PC-3 (cell line): ENCODE results near the gene UBR4. TPM values are rescaled to one million over a fixed set of nuclear protein-coding genes. Genes with fewer than 3 reads are reported as not detected.

Experiments used
- ATAC-seq: fragments of 200-7000 bp; cut with Tn5 transposase; 2 replicates; pipeline ENCODE4 v1.9.1; 2020; ENCODE audit warnings: mild to moderate bottlenecking, moderate library complexity
- BruUV-seq: library from RNA; stranded (reverse); fragments of 400-500 nt; replicated peaks from 2 replicates; lab custom pipeline; 2021; lab: Mats Ljungman, UMichigan
- CTCF ChIA-PET: fragments of 300-600 bp; sonication (Branson Sonifier 250); formaldehyde crosslinking; loops from one replicate; lab custom pipeline; 2022; ENCODE audit warnings: antibody characterized with exemption; lab: Charles Lee
- POLR2A ChIA-PET: fragments of 300-600 bp; sonication (Branson Sonifier 250); formaldehyde crosslinking; loops from one replicate; lab custom pipeline; 2022; ENCODE audit warnings: antibody characterized with exemption; ENCODE audit not compliant: unreplicated experiment; lab: Charles Lee
- DNase-seq: peaks from one replicate; pipeline ENCODE4 v3.0.0-alpha.2; 2015
- H2AFZ ChIP-seq: fragments of 300-600 bp; sonication (generic); 2 replicates; pipeline ENCODE4 v1.6.0; 2016; ENCODE audit warnings: antibody characterized with exemption, low read length
- H3F3A ChIP-seq: fragments of 300-600 bp; sonication (generic); one replicate; pipeline ENCODE4 v1.6.0; 2017; ENCODE audit warnings: antibody characterized with exemption, low read length, control low read depth, mild to moderate bottlenecking; ENCODE audit not compliant: unreplicated experiment
- H3K27ac ChIP-seq: fragments of 300-600 bp; sonication (generic); 2 replicates; pipeline ENCODE4 v1.5.1; 2016; ENCODE audit warnings: mild to moderate bottlenecking, low read length
- H3K27me3 ChIP-seq: fragments of 300-600 bp; sonication (generic); 2 replicates; pipeline ENCODE4 v1.6.1; 2016; ENCODE audit warnings: low read length, mixed read lengths
- H3K36me3 ChIP-seq: fragments of 300-600 bp; sonication (generic); 2 replicates; pipeline ENCODE4 v1.6.1; 2016; ENCODE audit warnings: low read depth, mixed run types, low read length, mixed read lengths
- H3K4me1 ChIP-seq: fragments of 300-600 bp; sonication (generic); 2 replicates; pipeline ENCODE4 v1.5.1; 2016; ENCODE audit warnings: low read length; ENCODE audit not compliant: insufficient read depth
- H3K4me2 ChIP-seq: fragments of 300-600 bp; sonication (generic); 2 replicates; pipeline ENCODE4 v1.6.0; 2016; ENCODE audit warnings: low read length
- H3K4me3 ChIP-seq: fragments of 300-600 bp; sonication (generic); 2 replicates; pipeline ENCODE4 v1.5.1; 2016; ENCODE audit warnings: mild to moderate bottlenecking, low read length, mixed read lengths
- H3K79me2 ChIP-seq: fragments of 300-600 bp; sonication (generic); 2 replicates; pipeline ENCODE4 v1.6.1; 2017; ENCODE audit warnings: low read length, mixed read lengths
- H3K9ac ChIP-seq: fragments of 300-600 bp; sonication (generic); 2 replicates; pipeline ENCODE4 v1.6.0; 2016; ENCODE audit warnings: mild to moderate bottlenecking, low read length
- H3K9me2 ChIP-seq: fragments of 300-600 bp; sonication (generic); replicated peaks from 2 replicates; pipeline ENCODE4 v1.6.1; 2016; ENCODE audit warnings: mixed run types, low read length, mixed read lengths
- H3K9me3 ChIP-seq: fragments of 300-600 bp; sonication (generic); 2 replicates; pipeline ENCODE4 v1.6.1; 2016; ENCODE audit warnings: low read length, mixed read lengths
- H4K20me1 ChIP-seq: fragments of 300-600 bp; sonication (generic); 2 replicates; pipeline ENCODE4 v1.6.1; 2016; ENCODE audit warnings: low read length, mixed read lengths
- EZH2 ChIP-seq: fragments of 300-600 bp; sonication (generic); IDR thresholded peaks from one replicate; pipeline ENCODE4 v1.6.1; 2017; ENCODE audit warnings: antibody characterized with exemption, mild to moderate bottlenecking, low read length; ENCODE audit not compliant: unreplicated experiment
- EZH2phosphoT487 ChIP-seq: fragments of 300-600 bp; sonication (generic); IDR thresholded peaks from 2 replicates; pipeline ENCODE4 v1.6.1; 2018; ENCODE audit warnings: mild to moderate bottlenecking, antibody characterized with exemption, low read length, borderline replicate concordance
- intact Hi-C: fragments of 100-400 bp; cut with micrococcal nuclease; formaldehyde crosslinking; loops from 2 replicates; pipeline ENCODE4 v1.9.0; 2023
- total RNA-seq: library from RNA; depleted of rRNA; stranded (reverse); fragments of >200 nt; gene quantifications from 2 replicates; pipeline ENCODE4 v1.2.3, GENCODE V29; 2014
- TF ChIP-seq, protein P1 (sequence below): fragments of 300-600 bp; sonication (generic); conservative IDR thresholded peaks from 2 replicates; pipeline ENCODE4 v1.5.1; 2017; ENCODE audit warnings: antibody characterized with exemption, low read depth, mild to moderate bottlenecking, low read length

The UBR4 gene
- total RNA-seq, 1 experiment from 2014 or later: 141 TPM

DNA sequence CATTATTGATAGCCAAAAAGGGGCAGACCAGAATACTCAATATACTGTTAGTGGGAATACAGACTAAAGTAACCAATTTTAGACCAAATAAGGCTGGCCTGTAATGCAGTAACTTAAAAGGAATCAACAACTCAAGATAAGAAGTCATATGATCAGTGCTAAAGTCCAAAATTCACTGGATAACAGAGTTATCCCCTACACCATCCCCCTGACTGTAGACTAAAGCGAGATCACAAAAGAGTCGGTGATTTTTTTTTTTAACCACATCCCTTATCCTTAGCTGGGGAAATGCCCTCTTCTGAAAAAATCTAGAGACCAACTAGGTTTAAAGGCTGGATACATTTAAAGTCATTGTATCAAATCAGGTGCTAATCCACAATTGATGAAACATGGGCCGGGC, 7.7 kb downstream of the UBR4 start:
- peak overlapping the region; percentile 50; the same call in 1 of the 2 replicates for H3K4me2 ChIP-seq

DNA sequence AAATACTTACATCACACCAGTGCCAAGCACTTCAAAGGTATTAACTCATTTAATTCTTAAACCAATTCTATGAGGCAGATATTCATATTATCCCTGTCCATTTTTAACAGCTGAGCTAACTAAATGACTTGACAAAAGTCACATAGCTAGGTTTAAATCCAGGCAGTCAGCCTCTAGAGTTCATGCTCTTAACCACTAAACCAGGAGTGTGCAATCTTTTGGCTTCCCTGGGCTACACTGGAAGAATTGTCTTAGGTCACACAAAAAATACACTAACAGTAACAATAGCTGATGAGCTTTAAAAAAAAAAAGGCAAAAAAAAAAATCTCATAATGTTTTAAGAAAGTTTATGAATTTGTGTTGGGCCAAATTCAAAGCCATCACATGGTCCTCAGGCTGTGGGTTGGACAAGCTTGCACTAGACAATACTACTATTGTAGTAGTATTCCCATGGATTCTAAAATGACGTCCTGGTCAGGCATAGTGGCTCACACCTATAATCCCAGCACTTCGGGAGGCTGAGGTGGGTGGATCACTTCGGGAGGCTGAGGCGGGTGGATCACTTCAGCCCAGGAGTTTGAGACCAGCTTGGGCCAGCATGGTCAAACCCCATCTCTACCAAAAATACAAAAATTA, 10.0 kb downstream of the UBR4 start:
- Histone ChIP-seq H3K36me3 (peaks cover 39% of the 10 kb centered on the region), H3K27me3 (no peaks in the 10 kb centered on the region), H3K27ac (no peak overlapping the region), H3K9me3 (no peaks in the 10 kb centered on the region), H3K4me1 (peaks cover 26% of the 10 kb centered on the region), H3K4me3 (no peak overlapping the region), H3K9me2 (no peaks in the 10 kb centered on the region), H3K79me2 (peaks cover 56% of the 10 kb centered on the region), H4K20me1 (peaks cover 22% of the 10 kb centered on the region), H3K4me2 (no peak overlapping the region), H2AFZ (no peak overlapping the region), H3K9ac (no peak overlapping the region), H3F3A (no peaks in the 10 kb centered on the region)
- no TSS peak for BruUV-seq
- no peak for ATAC-seq
- intact Hi-C loops: no loop called here
- DNase-seq: no peak
- POLR2A ChIA-PET: no interaction called here
- CTCF ChIA-PET: interaction anchor here (0.6 kb wide), 2 partner anchors 20 to 230 kb away, joined by 4 read pairs; no protein-coding TSS in a partner anchor
- TF ChIP-seq EZH2: no peak
- TF ChIP-seq, protein P1, sequence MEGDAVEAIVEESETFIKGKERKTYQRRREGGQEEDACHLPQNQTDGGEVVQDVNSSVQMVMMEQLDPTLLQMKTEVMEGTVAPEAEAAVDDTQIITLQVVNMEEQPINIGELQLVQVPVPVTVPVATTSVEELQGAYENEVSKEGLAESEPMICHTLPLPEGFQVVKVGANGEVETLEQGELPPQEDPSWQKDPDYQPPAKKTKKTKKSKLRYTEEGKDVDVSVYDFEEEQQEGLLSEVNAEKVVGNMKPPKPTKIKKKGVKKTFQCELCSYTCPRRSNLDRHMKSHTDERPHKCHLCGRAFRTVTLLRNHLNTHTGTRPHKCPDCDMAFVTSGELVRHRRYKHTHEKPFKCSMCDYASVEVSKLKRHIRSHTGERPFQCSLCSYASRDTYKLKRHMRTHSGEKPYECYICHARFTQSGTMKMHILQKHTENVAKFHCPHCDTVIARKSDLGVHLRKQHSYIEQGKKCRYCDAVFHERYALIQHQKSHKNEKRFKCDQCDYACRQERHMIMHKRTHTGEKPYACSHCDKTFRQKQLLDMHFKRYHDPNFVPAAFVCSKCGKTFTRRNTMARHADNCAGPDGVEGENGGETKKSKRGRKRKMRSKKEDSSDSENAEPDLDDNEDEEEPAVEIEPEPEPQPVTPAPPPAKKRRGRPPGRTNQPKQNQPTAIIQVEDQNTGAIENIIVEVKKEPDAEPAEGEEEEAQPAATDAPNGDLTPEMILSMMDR: no peak
- TF ChIP-seq EZH2phosphoT487: no peak

More for the DNA sequence above, 7.7 kb downstream of the UBR4 start:
- Histone ChIP-seq H3K4me1 (peaks cover 26% of the 10 kb centered on the region), H4K20me1 (peaks cover 30% of the 10 kb centered on the region), H3K36me3 (peaks cover 33% of the 10 kb centered on the region), H3K27me3 (no peaks in the 10 kb centered on the region), H3K27ac (peak overlapping the region; percentile 80), H2AFZ (no peak overlapping the region), H3F3A (no peaks in the 10 kb centered on the region), H3K4me3 (no peak overlapping the region), H3K9me3 (no peaks in the 10 kb centered on the region), H3K9ac (no peak overlapping the region), H3K79me2 (peaks cover 79% of the 10 kb centered on the region), H3K9me2 (no peaks in the 10 kb centered on the region)
- TF ChIP-seq EZH2phosphoT487: no peak
- TF ChIP-seq, protein P1: no peak
- no peak for TF ChIP-seq EZH2
- no TSS peak for BruUV-seq
- no peak for DNase-seq
- POLR2A ChIA-PET: no interaction called here
- CTCF ChIA-PET: no interaction called here
- intact Hi-C loops: loop anchor here (2.0 kb wide), 1 partner anchor 40 kb away; no protein-coding TSS in a partner anchor
- no peak for ATAC-seq

DNA sequence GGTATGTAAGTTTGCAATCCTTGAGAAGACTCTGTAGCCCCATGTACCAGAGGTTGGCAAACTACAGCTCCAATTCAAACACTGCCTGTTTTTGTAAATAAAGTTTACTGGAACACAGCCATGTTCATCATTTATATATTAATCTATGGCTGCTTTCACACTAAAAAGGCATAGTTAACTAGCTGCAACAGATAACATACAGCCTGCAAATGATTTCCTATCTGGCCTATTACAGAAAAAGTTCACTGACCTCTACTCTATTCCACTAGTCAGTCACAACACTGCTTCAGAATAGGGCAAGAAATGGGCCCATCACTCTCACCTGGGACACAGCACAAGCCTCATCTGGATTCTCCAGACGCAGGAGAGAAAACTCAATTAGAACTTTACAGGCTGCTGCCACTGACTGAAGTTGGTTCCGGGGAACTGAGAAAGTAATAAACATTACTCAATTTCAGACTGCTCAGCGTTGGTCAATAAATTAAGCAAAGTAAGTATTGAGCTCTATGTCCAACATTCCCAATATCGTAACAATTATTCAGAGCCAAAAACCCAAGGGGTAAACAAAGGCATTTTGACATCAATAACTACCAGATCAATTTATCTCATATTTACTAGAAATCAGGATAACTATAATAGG, 10.6 kb downstream of the UBR4 start:
- Histone ChIP-seq H3K27ac (no peak overlapping the region), H3K4me1 (peaks cover 20% of the 10 kb centered on the region), H3K36me3 (peaks cover 39% of the 10 kb centered on the region), H3K9me3 (no peaks in the 10 kb centered on the region), H3K79me2 (peaks cover 49% of the 10 kb centered on the region), H4K20me1 (peaks cover 17% of the 10 kb centered on the region), H3K9ac (no peak overlapping the region), H3K4me2 (no peak overlapping the region), H3K4me3 (no peak overlapping the region), H3K9me2 (no peaks in the 10 kb centered on the region), H2AFZ (no peak overlapping the region), H3F3A (no peaks in the 10 kb centered on the region), H3K27me3 (no peaks in the 10 kb centered on the region)
- no TSS peak for BruUV-seq
- CTCF ChIA-PET: interaction anchor here (0.6 kb wide), 2 partner anchors 19 to 231 kb away, joined by 4 read pairs; no protein-coding TSS in a partner anchor
- ATAC-seq (no peak), DNase-seq (no peak)
- intact Hi-C loops: no loop called here
- POLR2A ChIA-PET: no interaction called here
- TF ChIP-seq EZH2 (no peak), EZH2phosphoT487 (no peak)
- TF ChIP-seq, protein P1: no peak
